NCI-H187 (cell line): ENCODE data around the gene EPHA8.

Source experiments
- DNase-seq, 2 experiments: peaks; one replicate each; lab custom pipeline; 2025; lab: John Stamatoyannopoulos, UW

Gene EPHA8

GRCh38 chr1:22618056-22618455, 54.8 kb downstream of the EPHA8 start:
- DNase-seq = no peak

GRCh38 chr1:22619252-22619651, 56.0 kb downstream of the EPHA8 start:
- no peak for DNase-seq

GRCh38 chr1:22619798-22620197, 56.5 kb downstream of the EPHA8 start:
- no peak for DNase-seq

- no peak for DNase-seq
Measured at GRCh38 chr1:22621761-22622160, 58.5 kb downstream of the EPHA8 start.

GRCh38 chr1:22625262-22625925, 62.1 kb downstream of the EPHA8 start:
- DNase-seq = no peak

- DNase-seq = no peak
Measured at GRCh38 chr1:22626237-22627157, 63.2 kb downstream of the EPHA8 start.

- peak in 1 of 2 experiments; percentile 74 for DNase-seq
Measured at GRCh38 chr1:22627331-22627730, 64.0 kb downstream of the EPHA8 start.

- DNase-seq = no peak
Measured at GRCh38 chr1:22628698-22629444, 65.6 kb downstream of the EPHA8 start.

- DNase-seq = no peak
Measured at GRCh38 chr1:22629886-22630285, 66.6 kb downstream of the EPHA8 start.

GRCh38 chr1:22633697-22634463, 70.6 kb downstream of the EPHA8 start:
- no peak for DNase-seq

- peak in 1 of 2 experiments; percentile 24 for DNase-seq
Measured at GRCh38 chr1:22635436-22635835, 72.1 kb downstream of the EPHA8 start.

- DNase-seq = no peak
Measured at GRCh38 chr1:22636353-22636752, 73.1 kb downstream of the EPHA8 start, which contains the start of gene C1QA. C1QA (plus strand) TSS chr1:22636628; CDS start chr1:22637617, 989 bp downstream.

- DNase-seq = peak in 1 of 2 experiments; percentile 19
Measured at GRCh38 chr1:22636927-22637326, 73.6 kb downstream of the EPHA8 start.

- no peak for DNase-seq
Measured at GRCh38 chr1:22637907-22638445, 74.7 kb downstream of the EPHA8 start.

GRCh38 chr1:22638476-22639234, 75.4 kb downstream of the EPHA8 start:
- DNase-seq = no peak

- DNase-seq = no peak
Measured at GRCh38 chr1:22639286-22639685, 76.0 kb downstream of the EPHA8 start.

GRCh38 chr1:22641247-22641646, 78.0 kb downstream of the EPHA8 start:
- DNase-seq = no peak

GRCh38 chr1:22641906-22642636, 78.8 kb downstream of the EPHA8 start:
- DNase-seq = peak; percentile 32 to 33

GRCh38 chr1:22643381-22643780, 80.1 kb downstream of the EPHA8 start, which contains the start of gene C1QC:
C1QC (plus strand) TSS chr1:22643633; CDS start chr1:22644024, 391 bp downstream.
- DNase-seq = no peak

GRCh38 chr1:22643928-22644327, 80.6 kb downstream of the EPHA8 start:
- DNase-seq = no peak
